H1 (cell line): ENCODE measurements around the gene GNB5.

ENCODE experiments used
- CBX5 ChIP-seq: fragments of 300-800, 300-1000 bp; sonication (generic); IDR thresholded peaks from 2 replicates; pipeline ENCODE4 v1.7.1; 2016; ENCODE audit warnings: antibody characterized with exemption, low read length, low read depth
- CEBPB ChIP-seq: IDR thresholded peaks from 2 replicates; pipeline ENCODE4 v1.6.1; 2012; ENCODE audit warnings: low read depth, low read length
- CTCF ChIP-seq, 3 experiments: IDR thresholded peaks; 1 replicate in 2 of 3; 2 replicates in 1 of 3; pipeline versions ENCODE4 v1.5.1 to v1.6.1; 2011; ENCODE audit warnings: low read length in 3 of 3, mild to moderate bottlenecking in 3 of 3, inconsistent platforms in 2 of 3, low read depth in 1 of 3, moderate library complexity in 1 of 3; ENCODE audit not compliant: insufficient read depth in 1 of 3; ENCODE audit errors: control extremely low read depth in 1 of 3
- EZH2 ChIP-seq: fragments of 200-600 bp; sonication (generic); IDR thresholded peaks from 2 replicates; pipeline ENCODE4 v1.7.1; 2012; ENCODE audit warnings: low read depth, mild to moderate bottlenecking, moderate library complexity, low read length, inconsistent platforms; ENCODE audit not compliant: severe bottlenecking
- GABPA ChIP-seq: IDR thresholded peaks from 2 replicates; pipeline ENCODE4 v1.6.1; 2011; ENCODE audit warnings: mild to moderate bottlenecking, low read length, moderate library complexity, borderline replicate concordance; ENCODE audit not compliant: insufficient read depth
- JUND ChIP-seq: IDR thresholded peaks from 2 replicates; pipeline ENCODE4 v1.6.1; 2011; ENCODE audit warnings: mild to moderate bottlenecking, improper control_type of control experiment, low read length
- KDM1A ChIP-seq: fragments of 200-600, 300-600 bp; sonication (generic); IDR thresholded peaks from 2 replicates; pipeline ENCODE4 v1.7.1; 2016; ENCODE audit warnings: mild to moderate bottlenecking, low read length, borderline replicate concordance
- MAX ChIP-seq: IDR thresholded peaks from 2 replicates; pipeline ENCODE4 v1.6.1; 2012; ENCODE audit warnings: inconsistent platforms
- POLR2A ChIP-seq, 2 experiments: IDR thresholded peaks; 1 replicate in 1 of 2; 2 replicates in 1 of 2; pipeline ENCODE4 v1.6.1; 2011; ENCODE audit warnings: low read depth in 2 of 2, low read length in 2 of 2, mild to moderate bottlenecking in 2 of 2; ENCODE audit errors: control extremely low read depth in 1 of 2
- TAF1 ChIP-seq: IDR thresholded peaks from 2 replicates; pipeline ENCODE4 v1.6.1; 2011; ENCODE audit warnings: mild to moderate bottlenecking, low read depth, low read length
- ZNF274 ChIP-seq: IDR thresholded peaks from 2 replicates; pipeline ENCODE4 v1.7.0; 2012; ENCODE audit warnings: low read length, borderline replicate concordance; ENCODE audit errors: extremely low read depth
- TF ChIP-seq, protein P1 (sequence below): IDR thresholded peaks from 2 replicates; pipeline ENCODE4 v1.6.1; 2012; ENCODE audit warnings: low read length, inconsistent platforms
- TF ChIP-seq, protein P2 (sequence below): IDR thresholded peaks from 2 replicates; pipeline ENCODE4 v1.6.1; 2012; ENCODE audit warnings: inconsistent platforms

- TF ChIP-seq ZNF274 = no peak
- TF ChIP-seq KDM1A = no peak
- TF ChIP-seq CTCF (IDR thresholded peaks at IDR 0.05; ENCODE audit: control extremely low read depth in 1 of 3, insufficient read depth in 1 of 3, low read depth in 1 of 3, low read length in 3 of 3) = no peak
- TF ChIP-seq EZH2 = no peak
- TF ChIP-seq POLR2A (IDR thresholded peaks at IDR 0.05; ENCODE audit: control extremely low read depth in 1 of 2, low read depth in 2 of 2, low read length in 2 of 2) = no peak
- no peak for TF ChIP-seq CEBPB
- TF ChIP-seq MAX = no peak
- TF ChIP-seq, protein P1, sequence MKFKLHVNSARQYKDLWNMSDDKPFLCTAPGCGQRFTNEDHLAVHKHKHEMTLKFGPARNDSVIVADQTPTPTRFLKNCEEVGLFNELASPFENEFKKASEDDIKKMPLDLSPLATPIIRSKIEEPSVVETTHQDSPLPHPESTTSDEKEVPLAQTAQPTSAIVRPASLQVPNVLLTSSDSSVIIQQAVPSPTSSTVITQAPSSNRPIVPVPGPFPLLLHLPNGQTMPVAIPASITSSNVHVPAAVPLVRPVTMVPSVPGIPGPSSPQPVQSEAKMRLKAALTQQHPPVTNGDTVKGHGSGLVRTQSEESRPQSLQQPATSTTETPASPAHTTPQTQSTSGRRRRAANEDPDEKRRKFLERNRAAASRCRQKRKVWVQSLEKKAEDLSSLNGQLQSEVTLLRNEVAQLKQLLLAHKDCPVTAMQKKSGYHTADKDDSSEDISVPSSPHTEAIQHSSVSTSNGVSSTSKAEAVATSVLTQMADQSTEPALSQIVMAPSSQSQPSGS = no peak
- no peak for TF ChIP-seq TAF1
- TF ChIP-seq CBX5 = no peak
- no peak for TF ChIP-seq JUND
- TF ChIP-seq GABPA = no peak
- TF ChIP-seq, protein P2, sequence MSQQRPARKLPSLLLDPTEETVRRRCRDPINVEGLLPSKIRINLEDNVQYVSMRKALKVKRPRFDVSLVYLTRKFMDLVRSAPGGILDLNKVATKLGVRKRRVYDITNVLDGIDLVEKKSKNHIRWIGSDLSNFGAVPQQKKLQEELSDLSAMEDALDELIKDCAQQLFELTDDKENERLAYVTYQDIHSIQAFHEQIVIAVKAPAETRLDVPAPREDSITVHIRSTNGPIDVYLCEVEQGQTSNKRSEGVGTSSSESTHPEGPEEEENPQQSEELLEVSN = no peak
Measured at GRCh38 chr15:52082197-52083036, 108.8 kb downstream of the GNB5 start.
